ENCODE measurements around the gene EDC3.

Gene EDC3

GRCh38 chr15:74585191-74585590 lies 110.6 kb downstream of the EDC3 start:
- Histone ChIP-seq H3K4me1 (ENCODE audit: control insufficient read depth in 1 of 2, insufficient read depth in 1 of 2, low read depth in 1 of 2, low read length in 1 of 2) (peaks cover 0 to 15% of the 10 kb centered on the region in 2 experiments), H3K9me3 (no peaks in the 10 kb centered on the region), H3K27ac (no peak overlapping the region), H3K36me3 (peaks cover 86% of the 10 kb centered on the region), H3K27me3 (no peaks in the 10 kb centered on the region), H3K4me3 (ENCODE audit: low read depth in 1 of 2, low read length in 1 of 2) (no peak overlapping the region)
- no peak for TF ChIP-seq CTCF (IDR thresholded peaks at IDR 0.05)

GRCh38 chr15:74584779-74585178 lies 111.0 kb downstream of the EDC3 start:
- Histone ChIP-seq H3K27ac (no peak overlapping the region), H3K4me3 (ENCODE audit: low read depth in 1 of 2, low read length in 1 of 2) (no peak overlapping the region), H3K4me1 (ENCODE audit: control insufficient read depth in 1 of 2, insufficient read depth in 1 of 2, low read depth in 1 of 2, low read length in 1 of 2) (peaks cover 0 to 11% of the 10 kb centered on the region in 2 experiments), H3K9me3 (no peaks in the 10 kb centered on the region), H3K36me3 (peaks cover 84% of the 10 kb centered on the region), H3K27me3 (no peaks in the 10 kb centered on the region)
- TF ChIP-seq CTCF (IDR thresholded peaks at IDR 0.05) = no peak

GRCh38 chr15:74584204-74584603 lies 111.6 kb downstream of the EDC3 start:
- Histone ChIP-seq H3K9me3 (no peaks in the 10 kb centered on the region), H3K4me1 (ENCODE audit: control insufficient read depth in 1 of 2, insufficient read depth in 1 of 2, low read depth in 1 of 2, low read length in 1 of 2) (peaks cover 0 to 8% of the 10 kb centered on the region in 2 experiments), H3K27ac (no peak overlapping the region), H3K27me3 (no peaks in the 10 kb centered on the region), H3K36me3 (peaks cover 84% of the 10 kb centered on the region), H3K4me3 (ENCODE audit: low read depth in 1 of 2, low read length in 1 of 2) (no peak overlapping the region)
- TF ChIP-seq CTCF (IDR thresholded peaks at IDR 0.05) = no peak
